Activated CD4-positive, alpha-beta T cell treated with anti-CD3 and anti-CD28 coated beads, Interleukin-2, amount 10 ng/mL, durations not matched to agents 7 days and 5 days (primary cell): ENCODE measurements around the gene BCAS3. TPM values are rescaled to one million over a fixed set of nuclear protein-coding genes. Genes with fewer than 3 reads are reported as not detected.
"Not testable (repeated sequence)": the region's sequence is repeated elsewhere in the genome, so short reads cannot be mapped to it uniquely, and the experiment has no call there.

Experiments used
- CTCF ChIA-PET: fragments of 350-600 bp; sonication (Branson Sonifier 250); formaldehyde crosslinking; loops from one replicate; lab custom pipeline; 2021; ENCODE audit warnings: antibody characterized with exemption; lab: Charles Lee
- POLR2A ChIA-PET: fragments of 350-600 bp; sonication (Branson Sonifier 250); formaldehyde crosslinking; loops from one replicate; lab custom pipeline; 2021; ENCODE audit warnings: antibody characterized with exemption; lab: Charles Lee
- DNase-seq: peaks from one replicate; pipeline ENCODE4 v3.0.0-alpha.2; 2020
- H3K27ac Mint-ChIP-seq: one replicate; pipeline ENCODE4 v1.8.0; 2021; ENCODE audit warnings: mild to moderate bottlenecking, moderate library complexity, mixed read lengths
- H3K27me3 Mint-ChIP-seq: one replicate; pipeline ENCODE4 v1.8.0; 2021; ENCODE audit warnings: mixed read lengths
- H3K36me3 Mint-ChIP-seq: one replicate; pipeline ENCODE4 v1.8.0; 2021; ENCODE audit warnings: low read depth, mixed read lengths
- H3K4me1 Mint-ChIP-seq: one replicate; pipeline ENCODE4 v1.8.0; 2021; ENCODE audit warnings: mixed read lengths
- H3K4me3 Mint-ChIP-seq: one replicate; pipeline ENCODE4 v1.8.0; 2021; ENCODE audit warnings: mild to moderate bottlenecking, moderate library complexity, mixed read lengths
- H3K9me3 Mint-ChIP-seq: one replicate; pipeline ENCODE4 v1.8.0; 2021; ENCODE audit warnings: mixed read lengths
- total RNA-seq, 2 experiments: library from RNA; stranded (reverse); gene quantifications; one replicate each; pipeline ENCODE4 v1.2.3, GENCODE V29; 2021

BCAS3 gene
- total RNA-seq, 2 experiments from 2014 or later: 15.5 to 16.4 TPM

GRCh38 chr17:60874772-60875171 lies 197.1 kb downstream of the BCAS3 start:
- Mint-ChIP-seq H3K36me3 (no peaks in the 10 kb centered on the region), H3K27me3 (no peaks in the 10 kb centered on the region), H3K4me1 (peaks cover 4% of the 10 kb centered on the region), H3K4me3 (no peak overlapping the region), H3K9me3 (no peaks in the 10 kb centered on the region), H3K27ac (no peak overlapping the region)
- CTCF ChIA-PET: interaction anchor here (0.5 kb wide), 1 partner anchor 70 kb away, joined by 3 read pairs; no protein-coding TSS in a partner anchor
- POLR2A ChIA-PET: interaction anchor here (0.6 kb wide), 1 partner anchor 154 kb away, joined by 3 read pairs; no protein-coding TSS in a partner anchor
- no peak for DNase-seq

- H3K9me3 Mint-ChIP-seq, DNase-seq, H3K36me3 Mint-ChIP-seq, POLR2A ChIA-PET, H3K27ac Mint-ChIP-seq, H3K4me1 Mint-ChIP-seq, CTCF ChIA-PET, H3K27me3 Mint-ChIP-seq: not testable (repeated sequence)
- H3K4me3 Mint-ChIP-seq: peak overlapping the region; percentile 54
These were observed 209.3 kb downstream of the BCAS3 start for GRCh38 chr17:60886731-60887613.

DNA sequence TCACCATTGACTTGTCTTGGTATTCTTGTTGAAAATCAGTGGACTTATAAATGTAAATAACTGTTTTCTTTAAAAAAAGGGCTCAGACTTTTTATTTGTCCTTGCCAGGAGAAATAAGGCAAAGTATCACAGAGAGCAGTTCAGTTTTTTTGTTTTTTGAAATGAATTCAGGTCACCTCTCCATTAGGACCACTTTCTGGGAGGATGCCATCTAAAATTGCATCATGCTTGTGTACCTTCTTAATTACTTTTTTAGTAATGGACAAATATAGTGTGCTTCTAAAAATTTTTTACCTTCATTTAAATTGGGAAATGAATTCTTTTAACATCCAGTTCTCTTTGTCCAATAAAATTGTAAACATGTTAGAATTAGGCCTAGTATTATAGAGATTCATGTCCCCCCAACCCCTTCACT lies 210.0 kb downstream of the BCAS3 start:
- no peak for DNase-seq
- peak overlapping the region; percentile 54 for H3K4me3 Mint-ChIP-seq
- POLR2A ChIA-PET: no interaction called here
- H3K27ac Mint-ChIP-seq: no peak overlapping the region
- no peaks in the 10 kb centered on the region for H3K4me1 Mint-ChIP-seq
- H3K36me3 Mint-ChIP-seq: peaks cover 2% of the 10 kb centered on the region
- no peaks in the 10 kb centered on the region for H3K27me3 Mint-ChIP-seq
- no peaks in the 10 kb centered on the region for H3K9me3 Mint-ChIP-seq
- CTCF ChIA-PET: no interaction called here

GRCh38 chr17:60888812-60889709 lies 211.4 kb downstream of the BCAS3 start:
- POLR2A ChIA-PET: no interaction called here
- H3K4me1 Mint-ChIP-seq: no peaks in the 10 kb centered on the region

DNA sequence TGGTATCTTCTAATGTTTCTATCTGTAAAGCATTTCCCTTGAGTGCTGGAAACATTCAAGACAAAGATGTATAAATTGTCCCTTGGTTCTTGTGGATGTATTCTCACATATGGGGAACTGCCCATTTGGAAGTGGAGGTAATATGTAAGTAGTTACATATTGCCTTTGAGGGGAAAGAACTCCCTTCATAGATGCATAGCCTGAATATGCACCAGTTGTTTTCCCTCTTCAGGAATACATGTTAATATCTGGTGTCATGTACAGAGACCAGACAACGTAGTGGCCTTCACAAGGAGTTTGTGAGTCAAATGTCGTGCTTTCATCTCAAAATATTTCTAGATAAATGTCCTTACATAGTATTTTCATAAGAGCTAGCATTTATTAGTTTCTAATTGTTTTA lies 213.5 kb downstream of the BCAS3 start:
- DNase-seq: no peak
- ChIA-PET CTCF (no interaction called here), POLR2A (no interaction called here)
- Mint-ChIP-seq H3K36me3 (peaks cover 2% of the 10 kb centered on the region), H3K27ac (no peak overlapping the region), H3K4me1 (no peaks in the 10 kb centered on the region), H3K4me3 (no peak overlapping the region), H3K27me3 (no peaks in the 10 kb centered on the region), H3K9me3 (no peaks in the 10 kb centered on the region)

More at GRCh38 chr17:60888812-60889709, 211.4 kb downstream of the BCAS3 start:
- CTCF ChIA-PET: interaction anchor here (0.6 kb wide), 1 partner anchor 1098 kb away, joined by 9 read pairs; no protein-coding TSS in a partner anchor
- no peak overlapping the region for H3K27ac Mint-ChIP-seq
- no peak for DNase-seq
- H3K9me3 Mint-ChIP-seq: no peaks in the 10 kb centered on the region
- peaks cover 2% of the 10 kb centered on the region for H3K36me3 Mint-ChIP-seq
- H3K27me3 Mint-ChIP-seq: no peaks in the 10 kb centered on the region
- no peak overlapping the region for H3K4me3 Mint-ChIP-seq

DNA sequence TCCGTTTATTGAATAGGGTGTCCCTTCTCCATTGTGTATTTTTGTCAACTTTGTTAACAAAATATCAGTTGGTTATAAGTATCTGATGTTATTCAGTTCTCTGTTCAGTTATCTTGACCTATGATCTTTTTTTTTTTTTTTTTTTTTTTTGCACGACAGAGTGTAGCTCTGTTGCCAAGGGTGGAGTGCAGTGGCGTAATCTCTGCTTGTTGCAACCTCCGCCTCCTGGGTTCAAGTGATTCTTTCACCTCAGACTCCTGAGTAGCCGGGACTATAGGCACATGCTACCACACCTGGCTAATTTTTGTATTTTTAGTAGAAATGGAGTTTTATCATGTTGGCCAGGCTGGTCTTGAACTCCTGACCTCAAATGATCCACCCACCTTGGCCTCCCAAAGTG lies 215.8 kb downstream of the BCAS3 start:
- CTCF ChIA-PET: no interaction called here
- DNase-seq: no peak
- no peaks in the 10 kb centered on the region for H3K4me1 Mint-ChIP-seq
- H3K9me3 Mint-ChIP-seq: peaks cover 11% of the 10 kb centered on the region
- no peak overlapping the region for H3K4me3 Mint-ChIP-seq
- POLR2A ChIA-PET: no interaction called here
- H3K27ac Mint-ChIP-seq: no peak overlapping the region
- H3K36me3 Mint-ChIP-seq: no peaks in the 10 kb centered on the region
- no peaks in the 10 kb centered on the region for H3K27me3 Mint-ChIP-seq

GRCh38 chr17:60896996-60897395 lies 219.3 kb downstream of the BCAS3 start:
- DNase-seq: no peak
- Mint-ChIP-seq H3K36me3 (no peaks in the 10 kb centered on the region), H3K9me3 (peaks cover 11% of the 10 kb centered on the region), H3K27ac (no peak overlapping the region), H3K27me3 (no peaks in the 10 kb centered on the region), H3K4me1 (no peaks in the 10 kb centered on the region), H3K4me3 (no peak overlapping the region)
- ChIA-PET CTCF (no interaction called here), POLR2A (no interaction called here)

GRCh38 chr17:60899115-60899514 lies 221.5 kb downstream of the BCAS3 start:
- CTCF ChIA-PET: no interaction called here

DNA sequence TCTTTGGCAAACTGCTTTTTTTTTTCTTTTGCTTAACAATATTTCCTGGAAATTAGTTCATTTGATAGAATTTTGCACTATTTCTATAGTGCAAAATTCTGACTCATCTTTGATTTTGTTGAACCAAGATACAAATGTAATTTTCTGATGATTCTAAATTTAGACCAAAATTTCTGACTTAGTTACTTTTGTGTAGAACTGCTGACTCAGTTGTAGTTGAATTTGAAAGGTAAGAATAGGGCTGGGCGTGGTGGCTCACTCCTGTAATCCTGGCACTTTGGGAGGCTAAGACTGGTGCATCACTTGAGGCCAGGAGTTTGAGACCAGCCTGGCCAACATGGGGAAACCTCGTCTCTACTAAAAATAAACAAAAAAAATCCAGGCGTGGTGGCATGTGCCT lies 223.0 kb downstream of the BCAS3 start:
- CTCF ChIA-PET: no interaction called here
- Mint-ChIP-seq H3K4me1 (no peaks in the 10 kb centered on the region), H3K27me3 (no peaks in the 10 kb centered on the region), H3K27ac (no peak overlapping the region), H3K4me3 (no peak overlapping the region), H3K36me3 (no peaks in the 10 kb centered on the region), H3K9me3 (peaks cover 11% of the 10 kb centered on the region)
- POLR2A ChIA-PET: no interaction called here
- no peak for DNase-seq

More at GRCh38 chr17:60899115-60899514, 221.5 kb downstream of the BCAS3 start:
- Mint-ChIP-seq H3K36me3 (no peaks in the 10 kb centered on the region), H3K4me1 (no peaks in the 10 kb centered on the region), H3K4me3 (no peak overlapping the region), H3K27me3 (no peaks in the 10 kb centered on the region), H3K9me3 (peaks cover 11% of the 10 kb centered on the region), H3K27ac (no peak overlapping the region)
- no peak for DNase-seq
- POLR2A ChIA-PET: no interaction called here

- H3K9me3 Mint-ChIP-seq: peaks cover 11% of the 10 kb centered on the region
- CTCF ChIA-PET: no interaction called here
- no peak overlapping the region for H3K27ac Mint-ChIP-seq
These were observed 223.6 kb downstream of the BCAS3 start for GRCh38 chr17:60901242-60901641.

GRCh38 chr17:60901806-60902205 lies 224.2 kb downstream of the BCAS3 start:
- no peak overlapping the region for H3K27ac Mint-ChIP-seq
- no peak for DNase-seq
- ChIA-PET POLR2A (no interaction called here), CTCF (no interaction called here)
- H3K4me3 Mint-ChIP-seq: no peak overlapping the region
- peaks cover 10% of the 10 kb centered on the region for H3K9me3 Mint-ChIP-seq
- no peaks in the 10 kb centered on the region for H3K4me1 Mint-ChIP-seq
- H3K36me3 Mint-ChIP-seq: no peaks in the 10 kb centered on the region
- H3K27me3 Mint-ChIP-seq: no peaks in the 10 kb centered on the region

More at GRCh38 chr17:60901242-60901641, 223.6 kb downstream of the BCAS3 start:
- Mint-ChIP-seq H3K4me1 (no peaks in the 10 kb centered on the region), H3K36me3 (no peaks in the 10 kb centered on the region), H3K4me3 (no peak overlapping the region), H3K27me3 (no peaks in the 10 kb centered on the region)
- DNase-seq: no peak
- POLR2A ChIA-PET: no interaction called here

GRCh38 chr17:60902399-60902798 lies 224.7 kb downstream of the BCAS3 start:
- H3K36me3 Mint-ChIP-seq: no peaks in the 10 kb centered on the region
- ChIA-PET CTCF (no interaction called here), POLR2A (no interaction called here)
- H3K4me3 Mint-ChIP-seq: no peak overlapping the region
- no peaks in the 10 kb centered on the region for H3K4me1 Mint-ChIP-seq
- H3K27me3 Mint-ChIP-seq: no peaks in the 10 kb centered on the region
- H3K9me3 Mint-ChIP-seq: peaks cover 4% of the 10 kb centered on the region
- no peak for DNase-seq
- no peak overlapping the region for H3K27ac Mint-ChIP-seq

DNA sequence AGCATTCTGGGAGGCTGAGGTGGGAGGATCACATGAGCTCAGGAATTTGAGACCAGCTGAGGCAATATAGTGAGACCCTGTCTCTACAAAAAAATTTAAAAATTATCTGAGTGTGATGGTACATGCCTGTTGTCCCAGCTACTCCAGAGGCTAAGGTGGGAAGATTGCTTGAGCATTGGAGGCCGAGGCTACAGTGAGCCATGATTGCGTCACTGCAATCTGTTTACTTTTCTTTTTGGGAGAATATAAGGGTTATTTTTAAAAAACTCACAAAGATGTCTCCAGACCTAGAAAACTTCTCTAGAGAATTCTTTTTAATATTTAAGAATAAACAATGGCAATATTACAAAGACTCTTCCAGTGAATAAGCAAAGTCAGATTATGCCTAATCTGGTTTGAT lies 226.9 kb downstream of the BCAS3 start:
- CTCF ChIA-PET: no interaction called here
- H3K4me3 Mint-ChIP-seq: no peak overlapping the region
- no peak for DNase-seq
- H3K4me1 Mint-ChIP-seq: no peaks in the 10 kb centered on the region
- no peaks in the 10 kb centered on the region for H3K36me3 Mint-ChIP-seq
- POLR2A ChIA-PET: no interaction called here
- no peak overlapping the region for H3K27ac Mint-ChIP-seq
- no peaks in the 10 kb centered on the region for H3K27me3 Mint-ChIP-seq
- no peaks in the 10 kb centered on the region for H3K9me3 Mint-ChIP-seq
